H1 (cell line): ENCODE data around the gene NCK2. TPM values are rescaled to one million over a fixed set of nuclear protein-coding genes. Genes with fewer than 3 reads are reported as not detected.

ENCODE experiments used
- ATF3 ChIP-seq: IDR thresholded peaks from 2 replicates; pipeline ENCODE4 v1.6.1; 2011; ENCODE audit warnings: low read depth, mild to moderate bottlenecking, low read length; ENCODE audit not compliant: insufficient read depth
- EZH2 ChIP-seq: fragments of 200-600 bp; sonication (generic); IDR thresholded peaks from 2 replicates; pipeline ENCODE4 v1.7.1; 2012; ENCODE audit warnings: low read depth, mild to moderate bottlenecking, moderate library complexity, low read length, inconsistent platforms; ENCODE audit not compliant: severe bottlenecking
- TEAD4 ChIP-seq: IDR thresholded peaks from 2 replicates; pipeline ENCODE4 v1.6.1; 2012; ENCODE audit warnings: low read depth, low read length, inconsistent platforms, mixed read lengths
- polyA plus RNA-seq, 7 experiments: library from polyadenylated mRNA; depleted of rRNA in 3 of 7; stranded (reverse) in 5 of 7; unstranded in 2 of 7; fragments of >200 nt in 5 of 7; fragments of 200-250 nt in 2 of 7; gene quantifications; 1 replicate in 5 of 7; 2 replicates in 1 of 7; 4 replicates in 1 of 7; pipeline versions ENCODE4 v1.2.1 to v1.2.3, GENCODE V29; 2011 to 2013; ENCODE audit warnings: missing spikeins in 2 of 7, mixed read lengths in 2 of 7
- total RNA-seq: library from RNA; stranded (reverse); fragmentation: NEBNext Ultra II Directional; extraction: Animal tissue kit (Norgen Biotek cat#: 25700); gene quantifications from 2 replicates; pipeline ENCODE4 v1.2.1, GENCODE V29; 2021

NCK2 gene
- total and polyA plus RNA-seq, 2 of the 8 experiments (the other 6 are each of a cell fraction or from before 2014, with no cell fraction given), result 30.3 to 65.7 TPM

GRCh38 chr2:105886687-105887086, 142.0 kb downstream of the NCK2 start (continued):
- TF ChIP-seq TEAD4 (no peak), EZH2 (no peak), ATF3 (no peak)
